Measurements from ENCODE around the gene SVIL.
"Not testable (repeated sequence)": the region's sequence is repeated elsewhere in the genome, so short reads cannot be mapped to it uniquely, and the experiment has no call there.

Gene SVIL

DNA sequence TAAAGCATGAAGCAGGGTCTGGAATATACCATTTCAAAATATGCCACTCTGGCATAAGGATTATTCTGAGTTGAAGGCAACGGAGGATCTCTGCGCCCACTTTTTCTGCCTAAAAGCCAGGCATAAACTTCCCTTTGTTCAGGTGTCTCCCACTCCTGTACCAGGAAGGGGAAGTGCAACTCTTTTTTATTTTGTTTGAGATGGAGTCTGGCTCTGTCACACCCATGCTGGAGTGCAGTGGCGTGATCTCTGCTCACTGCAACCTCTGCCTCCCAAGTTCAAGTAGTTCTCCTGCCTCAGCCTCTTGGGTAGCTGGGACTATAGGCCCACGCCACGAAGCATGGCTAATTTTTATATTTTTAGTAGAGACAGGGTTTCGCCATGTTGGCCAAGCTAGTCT, 18.2 kb downstream of the SVIL start:
- no peaks in the 10 kb centered on the region for H3F3A ChIP-seq (ENCODE audit: insufficient read depth, low read length)
- no peak overlapping the region for H2AFZ ChIP-seq (ENCODE audit: low read length)
- H3K27me3 ChIP-seq (ENCODE audit: insufficient read depth, low read length), result no peaks in the 10 kb centered on the region
- H3K79me2 ChIP-seq (ENCODE audit: insufficient read depth, low read length), result no peaks in the 10 kb centered on the region
- H3K9me2 ChIP-seq (ENCODE audit: low read depth, low read length), result no peaks in the 10 kb centered on the region
- no peaks in the 10 kb centered on the region for H3K36me3 ChIP-seq (ENCODE audit: insufficient read depth, low read length)
- H3K4me3 ChIP-seq (ENCODE audit: low read depth, low read length, poor library complexity, severe bottlenecking), result no peak overlapping the region
- no peaks in the 10 kb centered on the region for H3K4me1 ChIP-seq (ENCODE audit: insufficient read depth, low read length, severe bottlenecking)
- H3K4me2 ChIP-seq (ENCODE audit: low read length), result no peak overlapping the region
- no peaks in the 10 kb centered on the region for H3K9me3 ChIP-seq (ENCODE audit: low read length)
- H4K20me1 ChIP-seq (ENCODE audit: insufficient read depth, low read length), result no peaks in the 10 kb centered on the region
- no peak for TF ChIP-seq CTCF (IDR thresholded peaks at IDR 0.05; ENCODE audit: low read length)
- no peak for TF ChIP-seq EZH2 (IDR thresholded peaks at IDR 0.05; ENCODE audit: borderline replicate concordance, low read length)
- H3K27ac ChIP-seq (ENCODE audit: low read depth, low read length, poor library complexity, severe bottlenecking), result no peak overlapping the region
- H3K9ac ChIP-seq (ENCODE audit: low read length), result no peak overlapping the region

GRCh38 chr10:29615195-29615594, 19.6 kb downstream of the SVIL start:
- Histone ChIP-seq H3K9me2 (ENCODE audit: low read depth, low read length) (no peaks in the 10 kb centered on the region), H3K4me3 (ENCODE audit: low read depth, low read length, poor library complexity, severe bottlenecking) (no peak overlapping the region), H4K20me1 (ENCODE audit: insufficient read depth, low read length) (no peaks in the 10 kb centered on the region), H3K4me2 (ENCODE audit: low read length) (no peak overlapping the region), H3K79me2 (ENCODE audit: insufficient read depth, low read length) (no peaks in the 10 kb centered on the region), H3K27ac (ENCODE audit: low read depth, low read length, poor library complexity, severe bottlenecking) (no peak overlapping the region), H3K9me3 (ENCODE audit: low read length) (no peaks in the 10 kb centered on the region), H3K36me3 (ENCODE audit: insufficient read depth, low read length) (no peaks in the 10 kb centered on the region), H3K9ac (ENCODE audit: low read length) (no peak overlapping the region), H3F3A (ENCODE audit: insufficient read depth, low read length) (no peaks in the 10 kb centered on the region), H3K27me3 (ENCODE audit: insufficient read depth, low read length) (no peaks in the 10 kb centered on the region), H3K4me1 (ENCODE audit: insufficient read depth, low read length, severe bottlenecking) (no peaks in the 10 kb centered on the region), H2AFZ (ENCODE audit: low read length) (no peak overlapping the region)
- TF ChIP-seq EZH2 (IDR thresholded peaks at IDR 0.05; ENCODE audit: borderline replicate concordance, low read length) (no peak), CTCF (IDR thresholded peaks at IDR 0.05; ENCODE audit: low read length) (no peak)

DNA sequence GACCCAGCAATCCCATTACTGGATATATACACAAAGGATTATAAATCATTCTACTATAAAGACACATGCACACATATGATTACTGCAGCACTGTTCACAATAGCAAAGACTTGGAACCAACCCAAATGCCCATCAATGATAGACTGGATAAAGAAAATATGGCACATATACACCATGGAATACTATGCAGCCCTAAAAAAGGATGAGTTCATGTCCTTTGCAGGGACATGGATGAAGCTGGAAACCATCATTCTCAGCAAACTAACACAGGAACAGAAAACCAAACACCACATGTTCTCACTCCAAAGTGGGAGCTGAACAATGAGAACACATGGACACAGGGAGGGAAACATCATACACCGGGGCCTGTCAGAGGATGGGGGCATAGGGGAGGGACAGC, 20.5 kb downstream of the SVIL start:
- H3K9me3 ChIP-seq (ENCODE audit: low read length); H3K9ac ChIP-seq (ENCODE audit: low read length); H3K9me2 ChIP-seq (ENCODE audit: low read depth, low read length); H3K4me2 ChIP-seq (ENCODE audit: low read length); H3K27ac ChIP-seq (ENCODE audit: low read depth, low read length, poor library complexity, severe bottlenecking); H2AFZ ChIP-seq (ENCODE audit: low read length); H3K36me3 ChIP-seq (ENCODE audit: insufficient read depth, low read length); H3K4me1 ChIP-seq (ENCODE audit: insufficient read depth, low read length, severe bottlenecking); H3K4me3 ChIP-seq (ENCODE audit: low read depth, low read length, poor library complexity, severe bottlenecking); H3F3A ChIP-seq (ENCODE audit: insufficient read depth, low read length); H4K20me1 ChIP-seq (ENCODE audit: insufficient read depth, low read length); H3K27me3 ChIP-seq (ENCODE audit: insufficient read depth, low read length); H3K79me2 ChIP-seq (ENCODE audit: insufficient read depth, low read length): not testable (repeated sequence)

DNA sequence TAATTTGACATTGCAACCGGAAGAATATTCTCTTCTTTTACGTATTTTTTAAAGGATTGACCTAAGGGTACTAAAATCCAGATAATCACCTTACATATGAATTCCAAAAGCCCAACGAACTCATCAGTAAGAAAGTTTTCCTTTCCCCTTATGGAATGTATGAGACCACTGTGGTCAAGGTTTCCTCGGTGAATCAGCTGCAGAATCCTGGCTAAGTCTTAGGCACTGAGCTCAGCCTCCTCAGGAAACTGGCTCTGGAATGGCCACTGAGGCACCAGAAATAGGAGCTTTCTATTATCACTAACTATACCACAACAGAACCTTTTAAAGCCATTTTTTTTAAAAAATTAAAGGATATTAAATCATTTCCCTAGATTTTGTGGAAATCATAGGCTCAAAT, 21.0 kb downstream of the SVIL start:
- no peaks in the 10 kb centered on the region; the same call in 1 of the 2 replicates for H3K9me3 ChIP-seq (ENCODE audit: low read length)
- no peaks in the 10 kb centered on the region for H3K9me2 ChIP-seq (ENCODE audit: low read depth, low read length)
- no peak overlapping the region for H2AFZ ChIP-seq (ENCODE audit: low read length)
- H3K79me2 ChIP-seq (ENCODE audit: insufficient read depth, low read length), result no peaks in the 10 kb centered on the region
- no peak overlapping the region for H3K27ac ChIP-seq (ENCODE audit: low read depth, low read length, poor library complexity, severe bottlenecking)
- H3K27me3 ChIP-seq (ENCODE audit: insufficient read depth, low read length), result no peaks in the 10 kb centered on the region
- H3K9ac ChIP-seq (ENCODE audit: low read length), result no peak overlapping the region
- no peaks in the 10 kb centered on the region for H3K36me3 ChIP-seq (ENCODE audit: insufficient read depth, low read length)
- no peak overlapping the region for H3K4me2 ChIP-seq (ENCODE audit: low read length)
- no peak overlapping the region for H3K4me3 ChIP-seq (ENCODE audit: low read depth, low read length, poor library complexity, severe bottlenecking)
- no peaks in the 10 kb centered on the region for H3K4me1 ChIP-seq (ENCODE audit: insufficient read depth, low read length, severe bottlenecking)
- TF ChIP-seq EZH2 (IDR thresholded peaks at IDR 0.05; ENCODE audit: borderline replicate concordance, low read length) (no peak), CTCF (IDR thresholded peaks at IDR 0.05; ENCODE audit: low read length) (no peak)
- no peaks in the 10 kb centered on the region for H4K20me1 ChIP-seq (ENCODE audit: insufficient read depth, low read length)
- no peaks in the 10 kb centered on the region for H3F3A ChIP-seq (ENCODE audit: insufficient read depth, low read length)

Measured in OCI-LY1 (cell line).